Measurements from ENCODE around the gene DNAJC5G. TPM values are rescaled to one million over a fixed set of nuclear protein-coding genes. Genes with fewer than 3 reads are reported as not detected.
"Not testable (repeated sequence)": the region's sequence is repeated elsewhere in the genome, so short reads cannot be mapped to it uniquely, and the experiment has no call there.

DNAJC5G gene
- total RNA-seq, 1 donor from 2014 or later, result not detected

GRCh38 chr2:27308359-27308881 is 33.2 kb downstream of the DNAJC5G start, which contains the start of gene UCN:
UCN (minus strand) TSS chr2:27308445; CDS start chr2:27307895, 550 bp downstream.
- no peak for DNase-seq (ENCODE audit: low spot score)

GRCh38 chr2:27309651-27310050 is 34.4 kb downstream of the DNAJC5G start:
- no peak for DNase-seq (ENCODE audit: low spot score)

GRCh38 chr2:27312152-27312551 is 36.9 kb downstream of the DNAJC5G start:
- no peak for DNase-seq (ENCODE audit: low spot score)

- no peak for DNase-seq (ENCODE audit: low spot score)
These were observed 38.8 kb downstream of the DNAJC5G start for GRCh38 chr2:27313882-27314645.

GRCh38 chr2:27314709-27315108 is 39.5 kb downstream of the DNAJC5G start:
- no peak for DNase-seq (ENCODE audit: low spot score)

GRCh38 chr2:27315122-27315521 is 39.9 kb downstream of the DNAJC5G start:
- DNase-seq (ENCODE audit: low spot score), result no peak

GRCh38 chr2:27316655-27317412 is 41.6 kb downstream of the DNAJC5G start:
- DNase-seq (ENCODE audit: low spot score), result no peak

- not testable (repeated sequence) for DNase-seq (ENCODE audit: low spot score)
These were observed 44.6 kb downstream of the DNAJC5G start for GRCh38 chr2:27319839-27320238.

- DNase-seq (ENCODE audit: low spot score), result peak; percentile 62
These were observed 45.8 kb downstream of the DNAJC5G start for GRCh38 chr2:27320958-27321543.

GRCh38 chr2:27322301-27322765 is 47.1 kb downstream of the DNAJC5G start:
- no peak for DNase-seq (ENCODE audit: low spot score)

- DNase-seq (ENCODE audit: low spot score), result peak; percentile 95
These were observed 47.7 kb downstream of the DNAJC5G start, which contains the start of gene MPV17 for GRCh38 chr2:27322766-27323595. MPV17 (minus strand) TSS chr2:27323097; CDS start chr2:27322517, 580 bp downstream.

GRCh38 chr2:27323596-27324285 is 48.5 kb downstream of the DNAJC5G start:
- no peak for DNase-seq (ENCODE audit: low spot score)

GRCh38 chr2:27324720-27325119 is 49.5 kb downstream of the DNAJC5G start:
- no peak for DNase-seq (ENCODE audit: low spot score)

Other genes starting within 250 kb of the DNAJC5G start
- gene TMEM214, start 242.5 kb upstream of the DNAJC5G start, total RNA-seq, result 89.6 TPM
- gene AGBL5, start 223.8 kb upstream of the DNAJC5G start, total RNA-seq, result 22.0 TPM
- gene OST4, start 203.8 kb upstream of the DNAJC5G start, total RNA-seq, result 398 TPM
- 65.8 TPM for gene EMILIN1, start 196.8 kb upstream of the DNAJC5G start, total RNA-seq
- 2.6 TPM for gene KHK, start 188.7 kb upstream of the DNAJC5G start, total RNA-seq
- 1.9 TPM for gene CGREF1, start 156.3 kb upstream of the DNAJC5G start, total RNA-seq
- gene ABHD1, start 151.6 kb upstream of the DNAJC5G start, total RNA-seq, result 0.78 TPM
- 45.6 TPM for gene PREB, start 140.8 kb upstream of the DNAJC5G start, total RNA-seq
- not detected for gene PRR30, start 136.0 kb upstream of the DNAJC5G start, total RNA-seq
- 0.42 TPM for gene TCF23, start 126.4 kb upstream of the DNAJC5G start, total RNA-seq
- 131 TPM for gene ATRAID, start 63.4 kb upstream of the DNAJC5G start, total RNA-seq
- 42.1 TPM for gene SLC5A6, start 63.2 kb upstream of the DNAJC5G start, total RNA-seq
- gene CAD, start 58.1 kb upstream of the DNAJC5G start, total RNA-seq, result 63.6 TPM
- not detected for gene SLC30A3, start 12.4 kb upstream of the DNAJC5G start, total RNA-seq
- gene TRIM54, start 7.0 kb downstream of the DNAJC5G start, total RNA-seq, result 0.18 TPM
- gene UCN, start 33.0 kb downstream of the DNAJC5G start, total RNA-seq, result 0.68 TPM
- gene MPV17, start 47.7 kb downstream of the DNAJC5G start, total RNA-seq, result 77.1 TPM
- 109 TPM for gene GTF3C2, start 81.3 kb downstream of the DNAJC5G start, total RNA-seq
- gene EIF2B4, start 94.9 kb downstream of the DNAJC5G start, total RNA-seq, result 37.8 TPM
- gene SNX17, start 95.2 kb downstream of the DNAJC5G start, total RNA-seq, result 102 TPM
- 39.3 TPM for gene ZNF513, start 105.3 kb downstream of the DNAJC5G start, total RNA-seq
- gene PPM1G, start 134.2 kb downstream of the DNAJC5G start, total RNA-seq, result 61.7 TPM
- gene NRBP1, start 153.2 kb downstream of the DNAJC5G start, total RNA-seq, result 71.7 TPM
- gene KRTCAP3, start 166.9 kb downstream of the DNAJC5G start, total RNA-seq, result 52.9 TPM
- gene IFT172, start 214.3 kb downstream of the DNAJC5G start, total RNA-seq, result 40.4 TPM
- 3.7 TPM for gene FNDC4, start 219.8 kb downstream of the DNAJC5G start, total RNA-seq
- gene GCKR, start 221.4 kb downstream of the DNAJC5G start, total RNA-seq, result 1.9 TPM

Measured in ureter (tissue), 1 donor.